ENCODE results near the gene NMNAT2. TPM values are rescaled to one million over a fixed set of nuclear protein-coding genes. Genes with fewer than 3 reads are reported as not detected.

NMNAT2 gene
- total and polyA plus RNA-seq, 2 experiments from 2014 or later = 3.6 to 10.0 TPM

- DNase-seq (ENCODE audit: low spot score) (no peak), ATAC-seq (no peak)
- no peak for TF ChIP-seq ZNF114 (CRISPR knock-in tag; IDR thresholded peaks at IDR 0.05)
- TF ChIP-seq POLR2AphosphoS5 (IDR thresholded peaks at IDR 0.05; ENCODE audit: low read depth) = no peak
- TF ChIP-seq ETS1 (IDR thresholded peaks at IDR 0.05) = no peak
- TF ChIP-seq REST (IDR thresholded peaks at IDR 0.05; ENCODE audit: unreplicated experiment) = no peak
- no peak for TF ChIP-seq ZNF462 (CRISPR knock-in tag; IDR thresholded peaks at IDR 0.05)
- TF ChIP-seq CREB1 (CRISPR knock-in tag; IDR thresholded peaks at IDR 0.05; ENCODE audit: low read depth) = no peak
- TF ChIP-seq STAT1 (IDR thresholded peaks at IDR 0.05; ENCODE audit: unreplicated experiment) = no peak
- no peak for TF ChIP-seq EZH2phosphoT487 (IDR thresholded peaks at IDR 0.05; ENCODE audit: unreplicated experiment)
- TF ChIP-seq NANOG (IDR thresholded peaks at IDR 0.05; ENCODE audit: borderline replicate concordance) = no peak
- no peak for TF ChIP-seq EZH2 (IDR thresholded peaks at IDR 0.05; ENCODE audit: low read depth, unreplicated experiment)
- Histone ChIP-seq H3K4me3 (no peak overlapping the region), H4K20me1 (replicated peaks; ENCODE audit: insufficient read depth) (no peaks in the 10 kb centered on the region), H3K4me1 (ENCODE audit: insufficient read depth) (no peaks in the 10 kb centered on the region), H3K27ac (ENCODE audit: low read depth) (no peak overlapping the region), H3K9me2 (ENCODE audit: insufficient read depth) (0 out of 2 replicates have a peak, but pooled peaks cover 3% of the 10 kb centered on the region), H2AFZ (no peak overlapping the region), H3K79me2 (replicated peaks; ENCODE audit: insufficient read depth) (no peaks in the 10 kb centered on the region), H3K36me3 (ENCODE audit: insufficient read depth) (peaks cover 3% of the 10 kb centered on the region; the same call in 1 of the 2 replicates), H3K27me3 (ENCODE audit: insufficient read depth) (no peaks in the 10 kb centered on the region), H3F3A (replicated peaks; ENCODE audit: low read depth) (no peaks in the 10 kb centered on the region; the same call in 1 of the 2 replicates), H3K4me2 (no peak overlapping the region)
- Mint-ChIP-seq H3K4me1 (peaks cover 9% of the 10 kb centered on the region), H3K27ac (no peak overlapping the region), H3K4me3 (no peak overlapping the region), H3K27me3 (ENCODE audit: insufficient read depth, low read depth, poor library complexity) (no peaks in the 10 kb centered on the region), H3K9me3 (peaks cover 9% of the 10 kb centered on the region; the same call in 2 of the 3 replicates), H3K36me3 (ENCODE audit: low read depth) (peaks cover 16% of the 10 kb centered on the region)
These were observed 168.2 kb downstream of the NMNAT2 start for GRCh38 chr1:183249941-183250452.
